Memory B cell (primary cell): Measurements from ENCODE around the gene MGAT3.
"Not testable (repeated sequence)": the region's sequence is repeated elsewhere in the genome, so short reads cannot be mapped to it uniquely, and the experiment has no call there.

Experiments used
- ATAC-seq: fragments of 150-1000 bp; cut with Tn5 transposase; 2 replicates; pipeline ENCODE4 v1.10.0; 2021; ENCODE audit warnings: low read depth, mild to moderate bottlenecking, moderate library complexity
- DNase-seq, 2 donors: peaks; one replicate each; pipeline ENCODE4 v3.0.0; 2022; ENCODE audit warnings: low spot score in 2 of 2
- H3K27ac Mint-ChIP-seq: one replicate; pipeline ENCODE4 v1.8.0; 2022; ENCODE audit warnings: mild to moderate bottlenecking, moderate library complexity, mixed read lengths
- H3K27me3 Mint-ChIP-seq: one replicate; pipeline ENCODE4 v1.8.0; 2022; ENCODE audit warnings: mixed read lengths
- H3K36me3 Mint-ChIP-seq: one replicate; pipeline ENCODE4 v1.8.0; 2022; ENCODE audit warnings: mild to moderate bottlenecking, mixed read lengths
- H3K4me1 Mint-ChIP-seq: one replicate; pipeline ENCODE4 v1.8.0; 2022; ENCODE audit warnings: mixed read lengths
- H3K4me3 Mint-ChIP-seq: one replicate; pipeline ENCODE4 v1.8.0; 2022; ENCODE audit warnings: mild to moderate bottlenecking, moderate library complexity, mixed read lengths
- H3K9me3 Mint-ChIP-seq: one replicate; pipeline ENCODE4 v1.8.0; 2022; ENCODE audit warnings: mixed read lengths

MGAT3 gene

GRCh38 chr22:39521106-39521885 is 64.5 kb downstream of the MGAT3 start:
- DNase-seq, ATAC-seq, H3K27me3 Mint-ChIP-seq, H3K9me3 Mint-ChIP-seq: not testable (repeated sequence)
- Mint-ChIP-seq H3K27ac (peak overlapping the region; percentile 93), H3K4me1 (peaks cover 37% of the 10 kb centered on the region), H3K36me3 (peaks cover 22% of the 10 kb centered on the region), H3K4me3 (peak overlapping the region; percentile 91)

GRCh38 chr22:39522091-39522490 is 65.3 kb downstream of the MGAT3 start:
- H3K27ac Mint-ChIP-seq = peak overlapping the region; percentile 93
- peak overlapping the region; percentile 91 for H3K4me3 Mint-ChIP-seq
- ATAC-seq, H3K9me3 Mint-ChIP-seq, DNase-seq, H3K27me3 Mint-ChIP-seq: not testable (repeated sequence)
- H3K4me1 Mint-ChIP-seq = peaks cover 40% of the 10 kb centered on the region
- H3K36me3 Mint-ChIP-seq = peaks cover 24% of the 10 kb centered on the region

- H3K4me3 Mint-ChIP-seq = peak overlapping the region; percentile 91
- peak overlapping the region; percentile 93 for H3K27ac Mint-ChIP-seq
- no peak for DNase-seq
- no peaks in the 10 kb centered on the region for H3K9me3 Mint-ChIP-seq
- peaks cover 24% of the 10 kb centered on the region for H3K36me3 Mint-ChIP-seq
- H3K27me3 Mint-ChIP-seq = no peaks in the 10 kb centered on the region
- no peak for ATAC-seq
- peaks cover 46% of the 10 kb centered on the region for H3K4me1 Mint-ChIP-seq
These were observed 65.9 kb downstream of the MGAT3 start for GRCh38 chr22:39522567-39523300.

- no peaks in the 10 kb centered on the region for H3K9me3 Mint-ChIP-seq
- DNase-seq (no peak), ATAC-seq (no peak)
- peaks cover 24% of the 10 kb centered on the region for H3K36me3 Mint-ChIP-seq
- H3K27me3 Mint-ChIP-seq = no peaks in the 10 kb centered on the region
- peak overlapping the region; percentile 74 for H3K27ac Mint-ChIP-seq
- peaks cover 57% of the 10 kb centered on the region for H3K4me1 Mint-ChIP-seq
- H3K4me3 Mint-ChIP-seq = peak overlapping the region; percentile 62
These were observed 67.4 kb downstream of the MGAT3 start for GRCh38 chr22:39524089-39524752.

GRCh38 chr22:39524753-39525657 is 68.2 kb downstream of the MGAT3 start:
- peaks cover 63% of the 10 kb centered on the region for H3K4me1 Mint-ChIP-seq
- DNase-seq = no peak
- peaks cover 28% of the 10 kb centered on the region for H3K36me3 Mint-ChIP-seq
- no peaks in the 10 kb centered on the region for H3K27me3 Mint-ChIP-seq
- H3K9me3 Mint-ChIP-seq = no peaks in the 10 kb centered on the region
- no peak for ATAC-seq
- H3K4me3 Mint-ChIP-seq = peak overlapping the region; percentile 45
- peak overlapping the region; percentile 74 for H3K27ac Mint-ChIP-seq

GRCh38 chr22:39525658-39525975 is 68.8 kb downstream of the MGAT3 start:
- ATAC-seq (no peak), DNase-seq (no peak)
- H3K27ac Mint-ChIP-seq = peak overlapping the region; percentile 74
- peak overlapping the region; percentile 37 for H3K4me3 Mint-ChIP-seq
- no peaks in the 10 kb centered on the region for H3K27me3 Mint-ChIP-seq
- no peaks in the 10 kb centered on the region for H3K9me3 Mint-ChIP-seq
- peaks cover 29% of the 10 kb centered on the region for H3K36me3 Mint-ChIP-seq
- peaks cover 67% of the 10 kb centered on the region for H3K4me1 Mint-ChIP-seq

- Mint-ChIP-seq H3K4me3 (peak overlapping the region; percentile 12), H3K27ac (peak overlapping the region; percentile 88), H3K9me3 (no peaks in the 10 kb centered on the region), H3K36me3 (peaks cover 27% of the 10 kb centered on the region), H3K27me3 (no peaks in the 10 kb centered on the region), H3K4me1 (peaks cover 77% of the 10 kb centered on the region)
- no peak for DNase-seq
- peak; percentile 16 for ATAC-seq
These were observed 69.9 kb downstream of the MGAT3 start for GRCh38 chr22:39526736-39527171.

GRCh38 chr22:39527481-39527961 is 70.7 kb downstream of the MGAT3 start:
- peak overlapping the region; percentile 88 for H3K27ac Mint-ChIP-seq
- DNase-seq = no peak
- peak overlapping the region; percentile 54 for H3K4me3 Mint-ChIP-seq
- H3K27me3 Mint-ChIP-seq = no peaks in the 10 kb centered on the region
- H3K36me3 Mint-ChIP-seq = peaks cover 23% of the 10 kb centered on the region
- peaks cover 73% of the 10 kb centered on the region for H3K4me1 Mint-ChIP-seq
- ATAC-seq = no peak
- no peaks in the 10 kb centered on the region for H3K9me3 Mint-ChIP-seq

- Mint-ChIP-seq H3K4me3 (peak overlapping the region; percentile 78), H3K27me3 (no peaks in the 10 kb centered on the region), H3K36me3 (peaks cover 23% of the 10 kb centered on the region), H3K9me3 (no peaks in the 10 kb centered on the region), H3K4me1 (peaks cover 67% of the 10 kb centered on the region), H3K27ac (peak overlapping the region; percentile 88)
- DNase-seq (no peak), ATAC-seq (no peak)
These were observed 71.4 kb downstream of the MGAT3 start for GRCh38 chr22:39528080-39528661.

GRCh38 chr22:39528681-39529486 is 72.1 kb downstream of the MGAT3 start:
- Mint-ChIP-seq H3K27me3 (no peaks in the 10 kb centered on the region), H3K4me3 (peak overlapping the region; percentile 78), H3K36me3 (peaks cover 20% of the 10 kb centered on the region), H3K4me1 (peaks cover 63% of the 10 kb centered on the region), H3K9me3 (no peaks in the 10 kb centered on the region), H3K27ac (peak overlapping the region; percentile 88)
- DNase-seq (peak; percentile 93 to 95), ATAC-seq (peak; percentile 30)

GRCh38 chr22:39529487-39529851 is 72.7 kb downstream of the MGAT3 start:
- H3K4me3 Mint-ChIP-seq = peak overlapping the region; percentile 78
- H3K36me3 Mint-ChIP-seq = peaks cover 20% of the 10 kb centered on the region
- DNase-seq (no peak), ATAC-seq (no peak)
- H3K4me1 Mint-ChIP-seq = peaks cover 60% of the 10 kb centered on the region
- peak overlapping the region; percentile 88 for H3K27ac Mint-ChIP-seq
- H3K27me3 Mint-ChIP-seq = no peaks in the 10 kb centered on the region
- no peaks in the 10 kb centered on the region for H3K9me3 Mint-ChIP-seq

- Mint-ChIP-seq H3K36me3 (peaks cover 17% of the 10 kb centered on the region), H3K4me1 (peaks cover 54% of the 10 kb centered on the region)
- no peak for ATAC-seq
These were observed 73.3 kb downstream of the MGAT3 start for GRCh38 chr22:39530116-39530515.

More at GRCh38 chr22:39530116-39530515, 73.3 kb downstream of the MGAT3 start:
- Mint-ChIP-seq H3K4me3 (peak overlapping the region; percentile 52), H3K9me3 (no peaks in the 10 kb centered on the region), H3K27ac (peak overlapping the region; percentile 88), H3K27me3 (no peaks in the 10 kb centered on the region)
- no peak for DNase-seq
